HUES6 (cell line): ENCODE data around the gene RALGPS1.
"Not testable (repeated sequence)": the region's sequence is repeated elsewhere in the genome, so short reads cannot be mapped to it uniquely, and the experiment has no call there.

ENCODE experiments used
- H3K27ac ChIP-seq: 2 replicates; pipeline ENCODE4 v1.7.0; 2013; ENCODE audit warnings: low read depth, mild to moderate bottlenecking, low read length, inconsistent platforms
- H3K27me3 ChIP-seq: 2 replicates; pipeline ENCODE4 v1.6.1; 2013; ENCODE audit warnings: low read length; ENCODE audit not compliant: control insufficient read depth, insufficient read depth
- H3K36me3 ChIP-seq: 2 replicates; pipeline ENCODE4 v1.6.1; 2013; ENCODE audit warnings: low read length; ENCODE audit not compliant: control insufficient read depth, insufficient read depth
- H3K4me1 ChIP-seq: 2 replicates; pipeline ENCODE4 v1.6.1; 2013; ENCODE audit warnings: low read length; ENCODE audit not compliant: control insufficient read depth, insufficient read depth
- H3K4me3 ChIP-seq: 2 replicates; pipeline ENCODE4 v1.5.1; 2013; ENCODE audit warnings: low read depth, low read length
- H3K9ac ChIP-seq: one replicate; pipeline ENCODE4 v1.6.1; 2013; ENCODE audit warnings: mild to moderate bottlenecking, low read length
- H3K9me3 ChIP-seq: 2 replicates; pipeline ENCODE4 v1.6.1; 2013; ENCODE audit warnings: low read depth, low read length; ENCODE audit not compliant: control insufficient read depth, insufficient read depth

The RALGPS1 gene

GRCh38 chr9:127013597-127013996 is 99.0 kb downstream of the RALGPS1 start:
- Histone ChIP-seq H3K27me3 (no peaks in the 10 kb centered on the region), H3K9me3 (no peaks in the 10 kb centered on the region), H3K27ac (no peak overlapping the region), H3K4me3 (no peak overlapping the region), H3K4me1 (no peaks in the 10 kb centered on the region; the same call in 1 of the 2 replicates), H3K9ac (no peak overlapping the region), H3K36me3 (no peaks in the 10 kb centered on the region)

- H3K27ac ChIP-seq: no peak overlapping the region
- H3K27me3 ChIP-seq: no peaks in the 10 kb centered on the region
- H3K9ac ChIP-seq: no peak overlapping the region
- no peaks in the 10 kb centered on the region for H3K36me3 ChIP-seq
- no peaks in the 10 kb centered on the region for H3K9me3 ChIP-seq
- H3K4me1 ChIP-seq: no peaks in the 10 kb centered on the region; the same call in 1 of the 2 replicates
- H3K4me3 ChIP-seq: no peak overlapping the region
Measured at GRCh38 chr9:127014216-127014909, 99.8 kb downstream of the RALGPS1 start.

- Histone ChIP-seq H3K9ac (no peak overlapping the region), H3K4me1 (no peaks in the 10 kb centered on the region; the same call in 1 of the 2 replicates), H3K36me3 (no peaks in the 10 kb centered on the region), H3K27ac (no peak overlapping the region), H3K9me3 (no peaks in the 10 kb centered on the region), H3K4me3 (no peak overlapping the region), H3K27me3 (no peaks in the 10 kb centered on the region)
Measured at GRCh38 chr9:127014910-127015540, 100.4 kb downstream of the RALGPS1 start.

- Histone ChIP-seq H3K4me1 (no peaks in the 10 kb centered on the region; the same call in 1 of the 2 replicates), H3K27me3 (no peaks in the 10 kb centered on the region), H3K4me3 (no peak overlapping the region), H3K9ac (no peak overlapping the region), H3K9me3 (no peaks in the 10 kb centered on the region), H3K27ac (no peak overlapping the region), H3K36me3 (no peaks in the 10 kb centered on the region)
Measured at GRCh38 chr9:127015921-127016512, 101.4 kb downstream of the RALGPS1 start.

- not testable (repeated sequence) for H3K4me1 ChIP-seq, H3K27me3 ChIP-seq, H3K4me3 ChIP-seq
Measured at GRCh38 chr9:127017979-127018378, 103.4 kb downstream of the RALGPS1 start.

GRCh38 chr9:127018935-127019334 is 104.4 kb downstream of the RALGPS1 start:
- no peaks in the 10 kb centered on the region for H3K9me3 ChIP-seq
- H3K27me3 ChIP-seq: no peaks in the 10 kb centered on the region
- no peak overlapping the region for H3K4me3 ChIP-seq
- no peak overlapping the region for H3K27ac ChIP-seq
- H3K9ac ChIP-seq: no peak overlapping the region
- no peaks in the 10 kb centered on the region for H3K36me3 ChIP-seq
- H3K4me1 ChIP-seq: no peaks in the 10 kb centered on the region; the same call in 1 of the 2 replicates

More at GRCh38 chr9:127017979-127018378, 103.4 kb downstream of the RALGPS1 start:
- H3K27ac ChIP-seq, H3K9me3 ChIP-seq, H3K9ac ChIP-seq, H3K36me3 ChIP-seq: not testable (repeated sequence)

- Histone ChIP-seq H3K27ac (no peak overlapping the region), H3K9me3 (no peaks in the 10 kb centered on the region), H3K4me3 (no peak overlapping the region), H3K36me3 (no peaks in the 10 kb centered on the region), H3K27me3 (no peaks in the 10 kb centered on the region), H3K9ac (no peak overlapping the region), H3K4me1 (no peaks in the 10 kb centered on the region)
Measured at GRCh38 chr9:127020036-127020801, 105.6 kb downstream of the RALGPS1 start.

- Histone ChIP-seq H3K4me1 (no peaks in the 10 kb centered on the region), H3K27me3 (no peaks in the 10 kb centered on the region), H3K4me3 (no peak overlapping the region), H3K27ac (no peak overlapping the region), H3K9me3 (no peaks in the 10 kb centered on the region), H3K9ac (no peak overlapping the region), H3K36me3 (no peaks in the 10 kb centered on the region)
Measured at GRCh38 chr9:127020802-127021078, 106.2 kb downstream of the RALGPS1 start.

GRCh38 chr9:127021664-127022363 is 107.2 kb downstream of the RALGPS1 start:
- no peaks in the 10 kb centered on the region for H3K4me1 ChIP-seq
- no peak overlapping the region for H3K9ac ChIP-seq
- no peaks in the 10 kb centered on the region for H3K36me3 ChIP-seq
- H3K27me3 ChIP-seq: no peaks in the 10 kb centered on the region
- no peak overlapping the region for H3K4me3 ChIP-seq
- no peak overlapping the region for H3K27ac ChIP-seq
- no peaks in the 10 kb centered on the region for H3K9me3 ChIP-seq

GRCh38 chr9:127022913-127023660 is 108.5 kb downstream of the RALGPS1 start:
- Histone ChIP-seq H3K9ac (no peak overlapping the region), H3K36me3 (no peaks in the 10 kb centered on the region), H3K27me3 (no peaks in the 10 kb centered on the region), H3K9me3 (no peaks in the 10 kb centered on the region), H3K4me1 (0 out of 2 replicates have a peak, but pooled peaks cover 3% of the 10 kb centered on the region), H3K27ac (no peak overlapping the region), H3K4me3 (no peak overlapping the region)
